ENCODE measurements around the gene NACC2.

DNA sequence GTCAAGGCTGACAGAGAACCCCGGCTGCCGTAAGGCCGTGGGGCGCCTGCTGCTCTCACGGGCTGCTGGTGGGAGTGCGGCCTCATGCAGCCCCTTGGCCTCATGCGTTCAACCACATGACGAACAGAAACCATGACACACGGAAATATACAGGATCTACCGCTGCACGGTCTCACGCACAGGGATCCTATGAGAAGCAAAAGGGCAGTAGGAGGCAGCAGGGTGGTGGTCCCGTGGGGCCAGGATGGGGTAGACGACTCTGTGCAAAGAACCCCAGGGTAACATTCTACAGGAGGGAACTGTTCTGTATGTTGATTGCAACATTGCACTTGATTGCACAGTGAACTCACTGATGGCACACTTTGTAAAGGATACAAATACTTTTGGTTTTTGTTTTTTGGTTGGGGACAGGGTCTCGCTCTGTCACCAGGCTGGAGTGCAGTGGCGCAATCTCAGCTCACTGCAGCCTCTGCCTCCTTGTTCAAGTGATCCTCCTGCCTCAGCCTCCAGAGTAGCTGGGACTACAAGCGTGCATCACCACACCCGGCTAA, 51.6 kb downstream of the NACC2 start:
- TF ChIP-seq, protein P1, sequence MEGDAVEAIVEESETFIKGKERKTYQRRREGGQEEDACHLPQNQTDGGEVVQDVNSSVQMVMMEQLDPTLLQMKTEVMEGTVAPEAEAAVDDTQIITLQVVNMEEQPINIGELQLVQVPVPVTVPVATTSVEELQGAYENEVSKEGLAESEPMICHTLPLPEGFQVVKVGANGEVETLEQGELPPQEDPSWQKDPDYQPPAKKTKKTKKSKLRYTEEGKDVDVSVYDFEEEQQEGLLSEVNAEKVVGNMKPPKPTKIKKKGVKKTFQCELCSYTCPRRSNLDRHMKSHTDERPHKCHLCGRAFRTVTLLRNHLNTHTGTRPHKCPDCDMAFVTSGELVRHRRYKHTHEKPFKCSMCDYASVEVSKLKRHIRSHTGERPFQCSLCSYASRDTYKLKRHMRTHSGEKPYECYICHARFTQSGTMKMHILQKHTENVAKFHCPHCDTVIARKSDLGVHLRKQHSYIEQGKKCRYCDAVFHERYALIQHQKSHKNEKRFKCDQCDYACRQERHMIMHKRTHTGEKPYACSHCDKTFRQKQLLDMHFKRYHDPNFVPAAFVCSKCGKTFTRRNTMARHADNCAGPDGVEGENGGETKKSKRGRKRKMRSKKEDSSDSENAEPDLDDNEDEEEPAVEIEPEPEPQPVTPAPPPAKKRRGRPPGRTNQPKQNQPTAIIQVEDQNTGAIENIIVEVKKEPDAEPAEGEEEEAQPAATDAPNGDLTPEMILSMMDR (IDR thresholded peaks at IDR 0.05; ENCODE audit: extremely low read depth in 1 of 2, insufficient read depth in 1 of 2, low read depth in 1 of 2, low read length in 2 of 2) = no peak
- TF ChIP-seq EZH2 (IDR thresholded peaks at IDR 0.05; ENCODE audit: borderline replicate concordance, low read depth, low read length, severe bottlenecking) (no peak), POLR2A (IDR thresholded peaks at IDR 0.05; ENCODE audit: low read depth, low read length) (no peak), FOS (IDR thresholded peaks at IDR 0.05; ENCODE audit: borderline replicate concordance, insufficient read depth, low read length) (no peak), POLR2AphosphoS5 (IDR thresholded peaks at IDR 0.05; ENCODE audit: insufficient read depth, low read depth, low read length) (no peak), JUN (IDR thresholded peaks at IDR 0.05; ENCODE audit: borderline replicate concordance, insufficient read depth, insufficient read length, low read depth) (no peak), MYC (IDR thresholded peaks at IDR 0.05; ENCODE audit: low read depth, low read length) (no peak), GATA2 (IDR thresholded peaks at IDR 0.05; ENCODE audit: insufficient read depth, insufficient read length, low read depth, low read length) (no peak)
- TF ChIP-seq, protein P2, sequence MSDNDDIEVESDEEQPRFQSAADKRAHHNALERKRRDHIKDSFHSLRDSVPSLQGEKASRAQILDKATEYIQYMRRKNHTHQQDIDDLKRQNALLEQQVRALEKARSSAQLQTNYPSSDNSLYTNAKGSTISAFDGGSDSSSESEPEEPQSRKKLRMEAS (IDR thresholded peaks at IDR 0.05; ENCODE audit: insufficient read depth, insufficient read length) = no peak
